Activated T-cell treated with anti-CD3 and anti-CD28 coated beads, Interleukin-2, amount 50 U/mL, for 1 hour (primary cell): ENCODE measurements around the gene USP15.
"Not testable (repeated sequence)": the region's sequence is repeated elsewhere in the genome, so short reads cannot be mapped to it uniquely, and the experiment has no call there.

ENCODE experiments used
- DNase-seq: peaks from one replicate; pipeline ENCODE4 v3.0.0-alpha.2; 2020

Gene USP15

DNA sequence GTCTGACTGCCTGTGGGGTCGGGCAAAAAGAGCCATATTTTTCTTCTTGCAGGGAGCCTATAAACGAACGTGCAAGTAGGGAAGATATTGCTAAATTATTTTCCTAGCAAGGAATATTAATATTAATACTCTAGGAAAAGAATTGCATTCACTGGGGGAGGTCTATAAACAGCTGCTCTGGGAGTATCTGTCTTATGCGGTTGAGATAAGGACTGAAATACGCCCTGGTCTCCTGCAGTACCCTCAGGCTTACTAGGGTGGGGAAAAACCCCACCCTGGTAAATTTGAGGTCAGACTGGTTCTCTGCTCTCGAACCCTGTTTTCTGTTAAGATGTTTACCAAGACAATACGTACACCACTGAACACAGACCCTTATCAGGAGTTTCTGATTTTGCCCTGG, 203.0 kb downstream of the USP15 start:
- not testable (repeated sequence) for DNase-seq
